ENCODE results near the gene MVP. TPM values are rescaled to one million over a fixed set of nuclear protein-coding genes. Genes with fewer than 3 reads are reported as not detected.

MVP gene
- total RNA-seq, 1 experiment from 2014 or later, result 75.1 TPM

- TSS peak; percentile 41 for BruUV-seq (replicated peaks)
- no peak overlapping the region for H2AFZ ChIP-seq (ENCODE audit: low read depth, low read length, poor library complexity, severe bottlenecking)
- H3K4me1 ChIP-seq (ENCODE audit: control insufficient read depth in 1 of 2, insufficient read depth in 2 of 2, low read length in 2 of 2), result peaks cover 37 to 78% of the 10 kb centered on the region in 2 experiments
- CTCF ChIA-PET, result interaction anchor here (0.7 to 2.1 kb wide), 10 partner anchors 8 to 215 kb away, joined by 3 to 33 read pairs (median 4); partner anchors contain the start of genes CDIPT and MAZ
- intact Hi-C loops (cut with micrococcal nuclease), result loop anchor here (2.0 to 5.0 kb wide), 2 partner anchors 45 to 116 kb away; partner anchors contain the start of gene CDIPT
- H3K27ac ChIP-seq (ENCODE audit: low read depth, low read length), result peak overlapping the region; percentile 98
- H3K36me3 ChIP-seq (ENCODE audit: control insufficient read depth in 1 of 2, insufficient read depth in 2 of 2, low read length in 2 of 2), result peaks cover 0 to 8% of the 10 kb centered on the region in 2 experiments; a peak in 2 of 4 replicates
- DNase-seq (ENCODE audit: low read depth, low spot score), result no peak
- H3K4me3 ChIP-seq (replicated peaks in 1 of 2; ENCODE audit: low read depth in 1 of 2, low read length in 2 of 2), result peak overlapping the region; percentile 87 to 98
- H4K20me1 ChIP-seq (ENCODE audit: insufficient read depth), result no peaks in the 10 kb centered on the region; the same call in 1 of the 2 replicates
- H3K4me2 ChIP-seq (ENCODE audit: low read length), result peak overlapping the region; percentile 78
- H3K79me2 ChIP-seq (ENCODE audit: insufficient read depth, low read length), result peaks cover 49% of the 10 kb centered on the region
- peak overlapping the region; percentile 97 for H3K9ac ChIP-seq (ENCODE audit: low read length)
- H3K9me3 ChIP-seq (ENCODE audit: control insufficient read depth in 1 of 2, insufficient read depth in 1 of 2, low read depth in 1 of 2, low read length in 2 of 2), result no peaks in the 10 kb centered on the region
- RAD21 ChIA-PET (ENCODE audit: low non-redundant PET in 1 of 2, low total read pairs in 2 of 2, uncharacterized antibody in 2 of 2, unreplicated experiment in 2 of 2), result interaction anchor here in 1 of 2 experiments (0.9 to 1.2 kb wide), 3 partner anchors 9 to 32 kb away, joined by 3 to 9 read pairs (median 5); partner anchors contain the start of gene MAZ
- H3K27me3 ChIP-seq (ENCODE audit: insufficient read depth, low read length), result no peaks in the 10 kb centered on the region
- TF ChIP-seq POLR2A (IDR thresholded peaks at IDR 0.05; ENCODE audit: borderline replicate concordance, extremely low read depth, insufficient read depth, insufficient read length) (peak; percentile 8), FOSL1 (IDR thresholded peaks at IDR 0.05; ENCODE audit: low read depth) (no peak), CEBPB (IDR thresholded peaks at IDR 0.05; ENCODE audit: low read depth) (no peak), EZH2phosphoT487 (IDR thresholded peaks at IDR 0.05; ENCODE audit: borderline replicate concordance) (no peak), JUND (IDR thresholded peaks at IDR 0.05) (no peak), TCF7L2 (IDR thresholded peaks at IDR 0.05; ENCODE audit: borderline replicate concordance, extremely low read depth, insufficient read depth, insufficient read length) (no peak), EZH2 (IDR thresholded peaks at IDR 0.05) (no peak), POLR2AphosphoS5 (IDR thresholded peaks at IDR 0.05; ENCODE audit: low read depth, low read length) (peak; percentile 68), ZFX (IDR thresholded peaks at IDR 0.05) (0 out of 2 replicates have a peak, but pooled peaks have one; percentile 47), EGR1 (IDR thresholded peaks at IDR 0.05; ENCODE audit: low read depth) (no peak), SP1 (IDR thresholded peaks at IDR 0.05; ENCODE audit: low read depth) (no peak), RAD21 (IDR thresholded peaks at IDR 0.05; ENCODE audit: low read depth) (no peak), SIN3A (IDR thresholded peaks at IDR 0.05; ENCODE audit: low read depth) (no peak), SRF (IDR thresholded peaks at IDR 0.05; ENCODE audit: low read depth) (no peak), YY1 (IDR thresholded peaks at IDR 0.05; ENCODE audit: extremely low read depth, insufficient replicate concordance, low read depth, low read length) (peak; percentile 23), ELF1 (IDR thresholded peaks at IDR 0.05; ENCODE audit: borderline replicate concordance, low read depth) (no peak)
- TF ChIP-seq, protein P1, sequence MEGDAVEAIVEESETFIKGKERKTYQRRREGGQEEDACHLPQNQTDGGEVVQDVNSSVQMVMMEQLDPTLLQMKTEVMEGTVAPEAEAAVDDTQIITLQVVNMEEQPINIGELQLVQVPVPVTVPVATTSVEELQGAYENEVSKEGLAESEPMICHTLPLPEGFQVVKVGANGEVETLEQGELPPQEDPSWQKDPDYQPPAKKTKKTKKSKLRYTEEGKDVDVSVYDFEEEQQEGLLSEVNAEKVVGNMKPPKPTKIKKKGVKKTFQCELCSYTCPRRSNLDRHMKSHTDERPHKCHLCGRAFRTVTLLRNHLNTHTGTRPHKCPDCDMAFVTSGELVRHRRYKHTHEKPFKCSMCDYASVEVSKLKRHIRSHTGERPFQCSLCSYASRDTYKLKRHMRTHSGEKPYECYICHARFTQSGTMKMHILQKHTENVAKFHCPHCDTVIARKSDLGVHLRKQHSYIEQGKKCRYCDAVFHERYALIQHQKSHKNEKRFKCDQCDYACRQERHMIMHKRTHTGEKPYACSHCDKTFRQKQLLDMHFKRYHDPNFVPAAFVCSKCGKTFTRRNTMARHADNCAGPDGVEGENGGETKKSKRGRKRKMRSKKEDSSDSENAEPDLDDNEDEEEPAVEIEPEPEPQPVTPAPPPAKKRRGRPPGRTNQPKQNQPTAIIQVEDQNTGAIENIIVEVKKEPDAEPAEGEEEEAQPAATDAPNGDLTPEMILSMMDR (IDR thresholded peaks at IDR 0.05 in 2 of 3, conservative IDR thresholded peaks at IDR 0.05 in 1 of 3; ENCODE audit: borderline replicate concordance in 1 of 3, insufficient read depth in 1 of 3, low read depth in 2 of 3, low read length in 2 of 3), result peak in 2 of 3 experiments; percentile 8 to 12; a peak in 1 of 6 replicates
- TF ChIP-seq, protein P2, sequence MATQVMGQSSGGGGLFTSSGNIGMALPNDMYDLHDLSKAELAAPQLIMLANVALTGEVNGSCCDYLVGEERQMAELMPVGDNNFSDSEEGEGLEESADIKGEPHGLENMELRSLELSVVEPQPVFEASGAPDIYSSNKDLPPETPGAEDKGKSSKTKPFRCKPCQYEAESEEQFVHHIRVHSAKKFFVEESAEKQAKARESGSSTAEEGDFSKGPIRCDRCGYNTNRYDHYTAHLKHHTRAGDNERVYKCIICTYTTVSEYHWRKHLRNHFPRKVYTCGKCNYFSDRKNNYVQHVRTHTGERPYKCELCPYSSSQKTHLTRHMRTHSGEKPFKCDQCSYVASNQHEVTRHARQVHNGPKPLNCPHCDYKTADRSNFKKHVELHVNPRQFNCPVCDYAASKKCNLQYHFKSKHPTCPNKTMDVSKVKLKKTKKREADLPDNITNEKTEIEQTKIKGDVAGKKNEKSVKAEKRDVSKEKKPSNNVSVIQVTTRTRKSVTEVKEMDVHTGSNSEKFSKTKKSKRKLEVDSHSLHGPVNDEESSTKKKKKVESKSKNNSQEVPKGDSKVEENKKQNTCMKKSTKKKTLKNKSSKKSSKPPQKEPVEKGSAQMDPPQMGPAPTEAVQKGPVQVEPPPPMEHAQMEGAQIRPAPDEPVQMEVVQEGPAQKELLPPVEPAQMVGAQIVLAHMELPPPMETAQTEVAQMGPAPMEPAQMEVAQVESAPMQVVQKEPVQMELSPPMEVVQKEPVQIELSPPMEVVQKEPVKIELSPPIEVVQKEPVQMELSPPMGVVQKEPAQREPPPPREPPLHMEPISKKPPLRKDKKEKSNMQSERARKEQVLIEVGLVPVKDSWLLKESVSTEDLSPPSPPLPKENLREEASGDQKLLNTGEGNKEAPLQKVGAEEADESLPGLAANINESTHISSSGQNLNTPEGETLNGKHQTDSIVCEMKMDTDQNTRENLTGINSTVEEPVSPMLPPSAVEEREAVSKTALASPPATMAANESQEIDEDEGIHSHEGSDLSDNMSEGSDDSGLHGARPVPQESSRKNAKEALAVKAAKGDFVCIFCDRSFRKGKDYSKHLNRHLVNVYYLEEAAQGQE (IDR thresholded peaks at IDR 0.05; ENCODE audit: low read depth), result no peak
- TF ChIP-seq, protein P3, sequence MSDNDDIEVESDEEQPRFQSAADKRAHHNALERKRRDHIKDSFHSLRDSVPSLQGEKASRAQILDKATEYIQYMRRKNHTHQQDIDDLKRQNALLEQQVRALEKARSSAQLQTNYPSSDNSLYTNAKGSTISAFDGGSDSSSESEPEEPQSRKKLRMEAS (IDR thresholded peaks at IDR 0.05), result no peak
- POLR2A ChIA-PET, result interaction anchor here (0.5 to 2.2 kb wide), 7 partner anchors 9 to 204 kb away, joined by 3 to 20 read pairs (median 4); partner anchors contain the start of genes ASPHD1, KIF22 and SEZ6L2
- peak; percentile 51 for ATAC-seq
- H3K9me2 ChIP-seq (ENCODE audit: insufficient read depth), result no peaks in the 10 kb centered on the region
Observed at GRCh38 chr16:29816694-29817441, 3.4 kb upstream of the MVP start.

All from HCT116 (cell line).